DOHH2 (cell line): Measurements from ENCODE around the gene POU6F1.

Experiments
- H3F3A ChIP-seq: fragments of 200-600 bp; sonication (generic), shearing (Covaris generic); 2 replicates; pipeline ENCODE4 v1.6.0; 2016; ENCODE audit warnings: antibody characterized with exemption, mild to moderate bottlenecking; ENCODE audit not compliant: control insufficient read depth, insufficient read depth
- H3K27ac ChIP-seq: fragments of 200-600 bp; sonication (generic); 2 replicates; pipeline ENCODE4 v1.5.1; 2014; ENCODE audit warnings: low read depth, mild to moderate bottlenecking, low read length, moderate library complexity
- H3K27me3 ChIP-seq: fragments of 200-600 bp; sonication (generic); 2 replicates; pipeline ENCODE4 v1.6.1; 2014; ENCODE audit warnings: mild to moderate bottlenecking, low read length, mixed read lengths; ENCODE audit not compliant: control insufficient read depth
- H3K36me3 ChIP-seq: fragments of 200-600 bp; sonication (generic); 2 replicates; pipeline ENCODE4 v1.6.1; 2014; ENCODE audit warnings: mild to moderate bottlenecking, low read length, moderate library complexity, mixed read lengths; ENCODE audit not compliant: control insufficient read depth
- H3K4me1 ChIP-seq: fragments of 200-600 bp; sonication (generic); 2 replicates; pipeline ENCODE4 v1.6.1; 2014; ENCODE audit warnings: mild to moderate bottlenecking, low read length, mixed read lengths; ENCODE audit not compliant: control insufficient read depth
- H3K4me2 ChIP-seq: fragments of 200-600 bp; sonication (generic); 2 replicates; pipeline ENCODE4 v1.6.0; 2014; ENCODE audit warnings: mild to moderate bottlenecking, low read length, moderate library complexity
- H3K4me3 ChIP-seq: fragments of 200-600 bp; sonication (generic); 2 replicates; pipeline ENCODE4 v1.5.1; 2014; ENCODE audit warnings: mild to moderate bottlenecking, low read length, mixed read lengths
- H3K79me2 ChIP-seq: fragments of 200-600 bp; sonication (generic); 2 replicates; pipeline ENCODE4 v1.6.1; 2014; ENCODE audit warnings: mild to moderate bottlenecking, low read length, mixed read lengths; ENCODE audit not compliant: control insufficient read depth
- H3K9me2 ChIP-seq: fragments of 200-600 bp; sonication (generic); replicated peaks from 2 replicates; pipeline ENCODE4 v1.6.1; 2014; ENCODE audit warnings: mild to moderate bottlenecking, low read length, mixed read lengths; ENCODE audit not compliant: control insufficient read depth
- H3K9me3 ChIP-seq: fragments of 200-600 bp; sonication (generic); 2 replicates; pipeline ENCODE4 v1.6.1; 2014; ENCODE audit warnings: antibody characterized with exemption, low read length, mixed read lengths; ENCODE audit not compliant: control insufficient read depth, insufficient read depth
- H4K20me1 ChIP-seq: fragments of 200-600 bp; sonication (generic); 2 replicates; pipeline ENCODE4 v1.6.0; 2014; ENCODE audit warnings: low read depth, mild to moderate bottlenecking, antibody characterized with exemption, low read length, moderate library complexity; ENCODE audit not compliant: control insufficient read depth, insufficient read depth
- EZH2phosphoT487 ChIP-seq: fragments of 200-600 bp; sonication (generic); IDR thresholded peaks from 2 replicates; pipeline ENCODE4 v1.6.1; 2017; ENCODE audit warnings: borderline replicate concordance, mild to moderate bottlenecking, antibody characterized with exemption, low read length, moderate library complexity, mixed read lengths
- TF ChIP-seq, protein P1 (sequence below): fragments of 200-600 bp; sonication (generic); IDR thresholded peaks from one replicate; pipeline ENCODE4 v1.5.1; 2014; ENCODE audit warnings: antibody characterized with exemption, mild to moderate bottlenecking, low read depth, low read length; ENCODE audit not compliant: poor library complexity, severe bottlenecking

POU6F1 gene

DNA sequence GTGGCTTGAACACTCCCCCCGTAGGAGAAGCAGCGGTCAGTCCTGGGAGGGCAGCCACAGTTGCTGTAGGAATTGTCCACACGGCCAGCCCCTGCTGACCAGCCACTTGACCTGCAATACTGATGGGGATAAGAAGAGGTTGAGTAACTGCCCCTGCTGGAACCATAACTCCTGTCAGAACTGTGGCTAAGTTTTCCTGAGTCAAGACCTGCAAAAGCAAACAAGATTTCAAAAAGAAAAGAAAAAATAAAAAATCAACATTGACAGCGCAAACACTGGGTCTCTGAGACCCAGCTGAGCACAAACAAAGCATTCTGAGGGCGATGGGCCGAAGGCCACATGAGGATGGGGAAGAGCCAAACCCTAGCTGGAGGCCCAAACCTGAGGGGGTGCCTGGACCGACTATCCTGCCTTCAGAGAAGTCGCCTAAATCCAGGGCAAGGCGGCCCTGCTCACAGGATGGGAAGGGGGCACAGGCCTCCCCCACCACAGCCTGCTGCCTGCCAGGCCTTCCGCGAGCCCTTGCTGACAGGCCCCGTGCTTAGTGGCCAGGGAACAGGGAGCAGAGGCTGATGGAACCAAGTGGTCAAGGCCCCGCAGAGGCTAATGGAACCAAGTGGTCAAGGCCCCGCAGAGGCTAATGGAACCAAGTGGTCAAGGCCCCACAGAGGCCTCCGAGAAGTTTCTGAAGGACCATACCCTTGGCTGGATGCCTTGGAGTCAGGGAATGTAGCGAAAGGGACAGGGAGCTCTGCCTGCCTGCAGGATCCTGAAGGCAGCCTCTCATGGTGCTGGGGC is 19.1 kb downstream of the POU6F1 start:
- H3K27ac ChIP-seq = no peak overlapping the region
- H3K4me1 ChIP-seq = no peaks in the 10 kb centered on the region
- H4K20me1 ChIP-seq = no peaks in the 10 kb centered on the region

DNA sequence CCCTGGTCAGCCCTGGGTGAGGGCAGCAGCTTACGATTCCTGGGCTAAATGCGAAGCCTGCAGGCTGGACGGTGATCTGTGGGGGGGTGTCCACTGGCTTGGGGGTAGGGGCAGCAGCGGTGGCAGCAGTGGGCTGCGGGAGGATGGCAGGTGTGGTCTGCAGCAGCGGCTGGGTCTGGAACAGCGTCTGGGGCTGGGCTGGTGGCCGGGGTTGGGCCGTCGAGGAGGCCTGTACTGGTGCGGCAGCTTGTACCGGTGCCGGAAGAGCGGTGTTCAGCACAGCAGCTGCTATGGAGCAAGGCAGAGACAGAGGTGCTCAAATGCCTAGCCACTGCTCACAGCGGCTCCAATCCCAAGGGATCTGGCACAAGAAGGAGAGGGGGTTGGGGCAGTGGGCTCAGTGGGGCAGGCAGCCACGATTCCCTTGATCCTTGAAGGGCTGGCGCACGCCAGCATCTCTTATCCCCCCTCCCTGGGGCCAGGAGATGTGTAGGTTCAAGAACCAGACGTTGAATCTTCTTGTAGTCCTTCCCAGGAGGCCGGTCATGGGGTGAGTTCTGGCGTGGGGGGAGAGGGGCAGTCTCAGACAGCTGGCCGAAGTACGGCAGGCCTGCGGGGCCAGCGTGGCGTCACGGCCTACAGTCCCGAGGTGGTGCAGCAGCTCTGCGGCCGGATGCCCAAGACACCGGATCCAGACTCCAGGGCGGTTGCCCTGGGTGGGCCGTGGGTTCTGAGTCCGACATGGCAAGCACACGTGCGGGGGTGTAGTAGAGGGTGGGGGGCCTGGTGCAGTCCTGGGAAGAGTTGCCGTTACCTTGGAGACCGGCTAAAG is 19.9 kb downstream of the POU6F1 start:
- Histone ChIP-seq H3K27me3 (no peaks in the 10 kb centered on the region), H3K4me3 (no peak overlapping the region), H3K27ac (no peak overlapping the region), H3K9me3 (no peaks in the 10 kb centered on the region), H4K20me1 (no peaks in the 10 kb centered on the region), H3K9me2 (no peaks in the 10 kb centered on the region), H3F3A (no peaks in the 10 kb centered on the region), H3K79me2 (no peaks in the 10 kb centered on the region), H3K4me2 (no peak overlapping the region), H3K36me3 (no peaks in the 10 kb centered on the region), H3K4me1 (no peaks in the 10 kb centered on the region)
- TF ChIP-seq, protein P1, sequence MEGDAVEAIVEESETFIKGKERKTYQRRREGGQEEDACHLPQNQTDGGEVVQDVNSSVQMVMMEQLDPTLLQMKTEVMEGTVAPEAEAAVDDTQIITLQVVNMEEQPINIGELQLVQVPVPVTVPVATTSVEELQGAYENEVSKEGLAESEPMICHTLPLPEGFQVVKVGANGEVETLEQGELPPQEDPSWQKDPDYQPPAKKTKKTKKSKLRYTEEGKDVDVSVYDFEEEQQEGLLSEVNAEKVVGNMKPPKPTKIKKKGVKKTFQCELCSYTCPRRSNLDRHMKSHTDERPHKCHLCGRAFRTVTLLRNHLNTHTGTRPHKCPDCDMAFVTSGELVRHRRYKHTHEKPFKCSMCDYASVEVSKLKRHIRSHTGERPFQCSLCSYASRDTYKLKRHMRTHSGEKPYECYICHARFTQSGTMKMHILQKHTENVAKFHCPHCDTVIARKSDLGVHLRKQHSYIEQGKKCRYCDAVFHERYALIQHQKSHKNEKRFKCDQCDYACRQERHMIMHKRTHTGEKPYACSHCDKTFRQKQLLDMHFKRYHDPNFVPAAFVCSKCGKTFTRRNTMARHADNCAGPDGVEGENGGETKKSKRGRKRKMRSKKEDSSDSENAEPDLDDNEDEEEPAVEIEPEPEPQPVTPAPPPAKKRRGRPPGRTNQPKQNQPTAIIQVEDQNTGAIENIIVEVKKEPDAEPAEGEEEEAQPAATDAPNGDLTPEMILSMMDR = no peak
- TF ChIP-seq EZH2phosphoT487 = no peak

More for the DNA sequence above, 19.1 kb downstream of the POU6F1 start:
- Histone ChIP-seq H3K9me3 (no peaks in the 10 kb centered on the region), H3K27me3 (no peaks in the 10 kb centered on the region), H3K9me2 (no peaks in the 10 kb centered on the region), H3K4me2 (no peak overlapping the region), H3K79me2 (no peaks in the 10 kb centered on the region), H3F3A (no peaks in the 10 kb centered on the region), H3K4me3 (no peak overlapping the region), H3K36me3 (no peaks in the 10 kb centered on the region)
- no peak for TF ChIP-seq EZH2phosphoT487
- TF ChIP-seq, protein P1 = no peak

DNA sequence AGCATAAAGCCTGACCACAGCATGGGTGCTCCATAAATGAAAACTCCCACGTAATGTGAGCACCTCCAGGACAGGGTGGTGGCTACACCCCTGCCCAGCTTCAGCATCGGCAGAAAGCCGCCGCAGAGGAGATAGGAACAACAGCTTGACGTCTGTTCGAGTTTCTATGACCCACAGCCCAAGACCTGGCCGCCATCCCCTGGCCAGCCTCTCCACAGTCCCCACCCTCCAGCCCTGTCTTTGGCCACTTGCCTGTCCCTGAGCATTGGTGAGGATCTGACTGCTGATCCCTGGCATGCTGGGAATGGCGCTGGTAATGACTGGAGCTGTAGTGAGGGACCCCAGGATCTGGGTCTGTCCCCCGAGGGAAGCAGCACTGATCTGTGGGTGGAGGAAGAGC is 21.3 kb downstream of the POU6F1 start:
- Histone ChIP-seq H3K4me3 (no peak overlapping the region), H3K27me3 (no peaks in the 10 kb centered on the region), H4K20me1 (no peaks in the 10 kb centered on the region), H3K79me2 (no peaks in the 10 kb centered on the region), H3K27ac (no peak overlapping the region), H3K36me3 (no peaks in the 10 kb centered on the region), H3F3A (no peaks in the 10 kb centered on the region), H3K4me2 (no peak overlapping the region), H3K9me2 (no peaks in the 10 kb centered on the region), H3K9me3 (no peaks in the 10 kb centered on the region), H3K4me1 (no peaks in the 10 kb centered on the region)
- TF ChIP-seq, protein P1 = no peak
- TF ChIP-seq EZH2phosphoT487 = no peak
